Measurements from ENCODE around the gene MAN1A1.

Gene MAN1A1

GRCh38 chr6:119346450-119346849 is 3.1 kb downstream of the MAN1A1 start:
- DNase-seq (ENCODE audit: low read depth in 2 of 2), result no peak

- no peak for DNase-seq (ENCODE audit: low read depth in 2 of 2)
These were observed 4.4 kb downstream of the MAN1A1 start for GRCh38 chr6:119345114-119345513.

- no peak for DNase-seq (ENCODE audit: low read depth in 2 of 2)
These were observed 5.3 kb downstream of the MAN1A1 start for GRCh38 chr6:119344306-119344705.

GRCh38 chr6:119343573-119344146 is 5.9 kb downstream of the MAN1A1 start:
- DNase-seq (ENCODE audit: low read depth in 2 of 2), result no peak

- no peak for DNase-seq (ENCODE audit: low read depth in 2 of 2)
These were observed 6.4 kb downstream of the MAN1A1 start for GRCh38 chr6:119343167-119343566.

GRCh38 chr6:119342430-119342829 is 7.1 kb downstream of the MAN1A1 start:
- DNase-seq (ENCODE audit: low read depth in 2 of 2), result no peak

GRCh38 chr6:119340796-119341487 is 8.6 kb downstream of the MAN1A1 start:
- no peak for DNase-seq (ENCODE audit: low read depth in 2 of 2)

GRCh38 chr6:119339941-119340456 is 9.6 kb downstream of the MAN1A1 start:
- DNase-seq (ENCODE audit: low read depth in 2 of 2), result no peak

GRCh38 chr6:119337762-119338161 is 11.8 kb downstream of the MAN1A1 start:
- DNase-seq (ENCODE audit: low read depth in 2 of 2), result no peak

- DNase-seq (ENCODE audit: low read depth in 2 of 2), result no peak
These were observed 12.3 kb downstream of the MAN1A1 start for GRCh38 chr6:119337252-119337651.

- DNase-seq (ENCODE audit: low read depth in 2 of 2), result no peak
These were observed 14.9 kb downstream of the MAN1A1 start for GRCh38 chr6:119334535-119335264.

- DNase-seq (ENCODE audit: low read depth in 2 of 2), result no peak
These were observed 15.8 kb downstream of the MAN1A1 start for GRCh38 chr6:119333707-119334295.

GRCh38 chr6:119333063-119333609 is 16.4 kb downstream of the MAN1A1 start:
- DNase-seq (ENCODE audit: low read depth in 2 of 2), result no peak

- DNase-seq (ENCODE audit: low read depth in 2 of 2), result no peak
These were observed 17.8 kb downstream of the MAN1A1 start for GRCh38 chr6:119331663-119332286.

GRCh38 chr6:119330520-119331113 is 18.9 kb downstream of the MAN1A1 start:
- no peak for DNase-seq (ENCODE audit: low read depth in 2 of 2)

- no peak for DNase-seq (ENCODE audit: low read depth in 2 of 2)
These were observed 19.8 kb downstream of the MAN1A1 start for GRCh38 chr6:119329794-119330180.

GRCh38 chr6:119328892-119329793 is 20.4 kb downstream of the MAN1A1 start:
- no peak for DNase-seq (ENCODE audit: low read depth in 2 of 2)

- no peak for DNase-seq (ENCODE audit: low read depth in 2 of 2)
These were observed 21.3 kb downstream of the MAN1A1 start for GRCh38 chr6:119328254-119328653.

GRCh38 chr6:119327810-119328209 is 21.8 kb downstream of the MAN1A1 start:
- DNase-seq (ENCODE audit: low read depth in 2 of 2), result no peak

- DNase-seq (ENCODE audit: low read depth in 2 of 2), result no peak
These were observed 23.1 kb downstream of the MAN1A1 start for GRCh38 chr6:119326291-119327005.
